MG63 (cell line): ENCODE measurements around the gene TPO. TPM values are rescaled to one million over a fixed set of nuclear protein-coding genes. Genes with fewer than 3 reads are reported as not detected.

Source experiments
- DNase-seq: peaks from one replicate; pipeline ENCODE4 v3.0.0-alpha.2; 2020
- H3K27me3 ChIP-seq: fragments of 250-450 bp; sonication (Bioruptor Pico); 2 replicates; pipeline ENCODE4 v1.5.1; 2020; ENCODE audit warnings: mild to moderate bottlenecking, moderate library complexity
- H3K36me3 ChIP-seq: fragments of 250-450 bp; sonication (Bioruptor Pico); 2 replicates; pipeline ENCODE4 v1.5.1; 2020; ENCODE audit warnings: mild to moderate bottlenecking, moderate library complexity
- H3K4me3 ChIP-seq: fragments of 250-450 bp; sonication (Bioruptor Pico); 2 replicates; pipeline ENCODE4 v1.5.1; 2020; ENCODE audit warnings: mild to moderate bottlenecking, moderate library complexity
- H3K9me3 ChIP-seq: fragments of 250-450 bp; sonication (Bioruptor Pico); 2 replicates; pipeline ENCODE4 v1.5.1; 2020; ENCODE audit warnings: mild to moderate bottlenecking, moderate library complexity
- total RNA-seq: library from RNA; depleted of rRNA; stranded (reverse); fragments of >200 nt; shearing (Covaris generic); gene quantifications from 2 replicates; pipeline ENCODE4 v1.2.3, GENCODE V29; 2014; ENCODE audit warnings: low replicate concordance

The TPO gene
- total RNA-seq, 1 experiment from 2014 or later, result not detected

DNA sequence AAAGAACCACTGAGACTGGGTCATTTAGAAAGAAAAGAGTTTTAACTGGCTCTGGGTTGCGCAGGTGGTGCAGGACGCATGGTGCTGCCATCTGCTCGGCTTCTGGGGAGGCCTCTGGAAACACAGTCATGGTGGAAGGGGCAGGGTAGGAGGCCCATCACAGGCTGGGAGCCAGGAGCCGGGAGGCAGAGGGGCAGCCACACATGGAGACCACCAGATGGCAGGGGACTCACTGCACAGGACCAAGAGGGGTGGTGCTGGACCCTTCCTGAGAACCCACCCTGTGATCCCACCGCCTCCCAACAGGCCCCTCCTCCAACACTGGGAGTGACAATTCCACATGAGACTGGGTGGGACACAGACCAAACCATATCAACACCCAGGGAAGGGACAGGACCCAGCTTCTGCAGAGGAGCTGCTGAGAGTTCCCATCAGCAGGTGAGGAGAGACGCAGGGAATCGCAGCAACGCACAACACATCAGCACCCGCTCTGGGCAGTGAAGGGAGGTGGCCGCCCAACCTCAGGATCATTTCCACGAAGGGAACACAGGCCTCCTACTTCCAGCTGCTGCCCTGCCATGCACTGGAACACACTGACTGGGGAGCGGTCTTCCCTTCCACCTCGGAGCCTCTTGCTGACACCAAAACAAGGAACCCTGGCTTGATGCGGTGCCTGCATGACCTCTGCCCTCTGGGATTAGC, 130.7 kb downstream of the TPO start:
- Histone ChIP-seq H3K36me3 (no peaks in the 10 kb centered on the region), H3K4me3 (no peak overlapping the region), H3K27me3 (no peaks in the 10 kb centered on the region), H3K9me3 (no peaks in the 10 kb centered on the region)
- DNase-seq, result no peak

DNA sequence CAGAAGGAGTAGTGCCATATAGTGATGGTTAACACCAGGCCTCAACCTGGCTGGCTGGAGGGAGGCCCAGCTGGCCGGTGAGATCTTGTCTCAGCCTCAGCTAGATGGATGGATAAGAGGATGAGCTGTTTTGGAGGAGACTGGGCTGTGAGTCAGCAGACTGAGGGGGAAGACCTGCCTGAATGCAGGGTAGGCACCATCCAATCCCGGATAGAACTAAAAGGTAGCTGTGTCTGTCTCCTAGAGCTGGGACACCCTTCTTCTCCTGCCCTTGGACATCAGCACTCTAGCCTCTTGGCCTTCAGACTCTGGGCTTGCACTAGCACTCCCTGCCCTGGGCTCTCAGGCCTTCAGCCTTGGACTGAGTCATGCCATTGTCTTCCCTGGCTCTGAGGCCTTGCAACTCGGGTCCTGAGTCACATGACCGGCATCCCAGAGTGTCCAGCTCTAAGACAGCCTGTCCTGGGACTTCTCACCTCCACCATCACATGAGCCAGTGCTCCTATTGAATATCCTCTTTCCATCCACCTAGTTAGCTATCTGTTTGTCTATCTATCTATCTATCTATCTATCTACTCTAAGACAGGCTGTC, 131.3 kb downstream of the TPO start:
- no peaks in the 10 kb centered on the region for H3K27me3 ChIP-seq
- DNase-seq, result peak; percentile 48
- no peaks in the 10 kb centered on the region for H3K36me3 ChIP-seq
- no peak overlapping the region for H3K4me3 ChIP-seq
- H3K9me3 ChIP-seq, result no peaks in the 10 kb centered on the region

DNA sequence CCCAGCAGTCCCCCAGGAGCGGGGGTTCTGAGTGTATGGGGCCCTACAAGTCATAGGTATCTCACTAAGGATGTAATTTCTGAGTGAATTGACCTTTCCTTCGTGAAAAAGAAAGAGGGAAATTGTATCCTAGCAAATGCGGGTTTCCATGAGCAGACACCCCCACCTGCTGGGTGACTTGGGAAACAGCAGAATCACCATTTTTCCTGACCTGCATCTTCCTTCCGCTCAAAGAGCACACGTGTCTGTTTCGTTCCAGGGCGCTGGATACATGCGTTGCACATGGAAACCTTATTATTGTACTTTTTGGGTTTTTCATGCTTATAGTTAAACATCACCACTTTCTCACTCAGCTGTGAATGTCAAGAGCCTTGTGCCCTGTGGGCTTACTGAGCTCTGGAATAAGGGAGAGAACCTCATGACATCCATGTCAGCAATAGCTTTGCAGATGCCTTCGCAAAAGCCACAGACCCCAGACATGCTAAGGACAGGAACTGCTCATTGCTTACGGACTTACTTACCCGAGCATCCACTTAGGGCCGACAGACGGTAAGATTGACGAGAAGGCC, 132.8 kb downstream of the TPO start:
- H3K27me3 ChIP-seq, result no peaks in the 10 kb centered on the region
- H3K4me3 ChIP-seq, result no peak overlapping the region
- peak; percentile 22 for DNase-seq
- H3K9me3 ChIP-seq, result no peaks in the 10 kb centered on the region
- H3K36me3 ChIP-seq, result no peaks in the 10 kb centered on the region

DNA sequence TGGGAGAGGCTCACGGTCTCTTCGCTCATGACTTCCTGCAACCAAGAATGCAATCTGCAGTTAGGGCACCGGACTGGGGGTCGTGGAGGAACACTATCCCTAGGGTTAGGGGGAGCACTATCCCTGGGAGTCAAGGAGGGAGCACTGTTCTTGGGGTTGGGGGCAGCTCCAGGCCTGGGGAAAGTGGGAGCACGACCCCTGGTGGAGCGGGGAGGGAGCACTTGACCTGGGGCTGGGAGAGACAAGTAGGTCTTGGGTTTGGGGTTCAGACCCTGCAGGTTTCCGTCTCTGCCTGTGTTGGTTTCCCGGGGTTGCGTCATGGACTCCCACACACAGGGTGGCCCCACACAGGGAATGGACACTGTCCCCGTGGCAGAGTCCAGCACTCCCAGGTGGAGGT, 133.6 kb downstream of the TPO start:
- Histone ChIP-seq H3K9me3 (no peaks in the 10 kb centered on the region), H3K4me3 (no peak overlapping the region), H3K27me3 (no peaks in the 10 kb centered on the region), H3K36me3 (no peaks in the 10 kb centered on the region)
- no peak for DNase-seq

DNA sequence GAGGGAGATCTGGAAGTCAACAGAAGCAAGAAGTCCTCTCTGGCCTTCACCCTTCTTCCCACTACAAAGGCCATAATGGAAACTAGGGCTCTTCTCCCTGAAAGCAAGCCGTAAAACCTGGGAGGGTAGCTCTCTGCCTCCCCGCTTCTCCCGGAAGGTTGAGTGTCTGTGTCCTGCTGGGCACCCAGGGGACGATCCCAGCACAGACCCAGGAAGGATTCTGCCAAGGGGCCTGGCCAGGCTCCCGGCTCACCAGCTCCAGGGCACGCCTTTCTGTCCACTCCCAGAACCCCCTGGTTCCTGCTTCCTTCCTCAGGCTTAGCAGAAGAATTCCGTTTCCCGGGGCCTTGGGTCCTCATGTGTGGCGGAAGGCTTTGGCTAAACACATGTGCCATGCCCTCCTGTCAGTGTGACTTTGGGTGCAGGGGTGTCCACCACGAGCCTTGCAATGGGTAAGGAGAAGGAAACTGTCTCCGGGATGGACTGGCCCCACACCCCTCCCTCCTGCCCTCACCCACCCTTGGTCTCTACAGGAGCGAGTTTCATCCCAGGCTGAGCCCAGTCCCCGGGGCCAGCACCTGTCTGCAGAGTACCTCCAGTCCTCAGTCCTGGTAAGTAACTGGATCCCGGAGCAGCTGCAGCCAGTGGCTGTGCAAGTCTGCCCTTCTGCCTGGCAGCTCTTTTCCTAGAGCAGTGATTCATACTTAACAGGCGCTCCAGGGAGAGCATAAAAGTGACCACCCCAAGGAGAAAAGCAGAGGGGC, 135.8 kb downstream of the TPO start:
- H3K36me3 ChIP-seq, result no peaks in the 10 kb centered on the region
- H3K9me3 ChIP-seq, result no peaks in the 10 kb centered on the region
- H3K27me3 ChIP-seq, result no peaks in the 10 kb centered on the region
- no peak overlapping the region for H3K4me3 ChIP-seq
- DNase-seq, result peak; percentile 47

DNA sequence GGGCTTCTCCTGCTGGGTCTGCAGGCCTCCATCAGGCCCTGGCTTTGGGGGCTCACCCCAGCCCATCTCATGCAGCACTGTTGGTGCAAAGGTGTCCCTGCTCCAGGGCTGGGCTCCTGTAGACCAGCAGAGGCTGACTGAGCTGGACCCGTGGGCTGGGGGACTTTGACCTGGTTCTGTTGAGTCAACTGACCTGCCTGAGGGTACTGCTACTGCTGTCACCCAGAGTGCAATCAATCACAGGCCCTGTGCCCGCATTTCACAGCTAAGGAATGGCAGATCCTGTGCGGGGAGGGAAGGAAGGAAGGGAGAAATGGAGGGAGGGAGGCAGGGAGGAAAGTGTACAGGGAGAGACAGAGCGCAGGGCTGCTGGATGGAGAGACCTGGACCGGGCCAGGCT, 136.8 kb downstream of the TPO start:
- Histone ChIP-seq H3K27me3 (no peaks in the 10 kb centered on the region), H3K4me3 (no peak overlapping the region), H3K36me3 (no peaks in the 10 kb centered on the region), H3K9me3 (no peaks in the 10 kb centered on the region)
- DNase-seq, result no peak

DNA sequence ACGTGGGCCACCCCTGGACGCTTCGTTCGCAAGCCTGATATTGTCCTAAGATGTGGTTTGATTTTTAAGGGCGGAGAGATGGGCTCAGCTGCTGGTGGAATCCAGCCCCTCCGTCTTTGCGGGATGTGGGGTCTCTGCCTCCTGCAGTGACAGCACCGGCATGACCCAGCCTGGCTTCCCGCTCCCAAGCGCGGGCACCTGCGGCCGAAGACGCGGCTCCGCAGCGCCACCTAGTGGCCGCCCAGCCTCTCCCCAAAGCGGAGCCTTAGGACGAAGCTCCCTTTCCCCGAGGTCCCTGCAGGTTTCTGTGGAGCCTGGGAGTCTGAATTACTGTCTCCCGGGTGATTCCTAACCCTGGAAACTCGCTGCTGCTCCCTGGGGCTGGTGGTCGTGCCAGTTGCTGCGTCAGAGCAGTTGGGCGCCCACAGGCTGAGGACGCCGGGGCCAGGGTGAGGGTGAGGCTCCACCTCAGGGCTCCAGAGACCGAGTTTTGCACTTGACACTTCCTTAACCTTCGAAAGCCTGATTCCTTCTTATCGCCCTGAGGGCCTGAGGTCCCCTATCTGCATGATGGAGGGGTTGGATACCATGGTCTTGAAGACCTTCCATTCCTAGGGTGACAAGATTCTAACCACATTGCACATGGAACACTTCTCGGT, 137.5 kb downstream of the TPO start:
- Histone ChIP-seq H3K9me3 (no peaks in the 10 kb centered on the region), H3K36me3 (no peaks in the 10 kb centered on the region), H3K4me3 (no peak overlapping the region), H3K27me3 (no peaks in the 10 kb centered on the region)
- peak; percentile 28 for DNase-seq

DNA sequence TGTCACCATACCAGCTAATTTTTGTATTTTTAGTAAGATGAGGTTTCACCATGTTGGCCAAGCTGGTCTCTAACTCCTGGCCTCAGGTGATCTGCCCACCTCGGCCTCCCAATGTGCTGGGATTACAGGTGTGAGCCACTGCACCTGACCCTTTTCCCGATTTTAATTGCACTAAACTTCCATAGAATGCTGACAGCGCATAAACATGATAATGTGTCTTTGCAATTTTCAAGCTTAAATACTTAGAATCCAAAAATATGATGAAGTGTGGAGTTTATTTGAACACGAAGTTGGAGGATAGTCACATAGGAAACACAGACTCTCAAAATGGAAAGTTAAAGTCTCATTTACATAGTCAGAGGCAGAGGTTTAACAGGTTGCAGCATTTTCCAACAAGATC, 138.6 kb downstream of the TPO start:
- H3K4me3 ChIP-seq, result no peak overlapping the region
- no peaks in the 10 kb centered on the region for H3K27me3 ChIP-seq
- H3K36me3 ChIP-seq, result no peaks in the 10 kb centered on the region
- no peaks in the 10 kb centered on the region for H3K9me3 ChIP-seq
- DNase-seq, result no peak

DNA sequence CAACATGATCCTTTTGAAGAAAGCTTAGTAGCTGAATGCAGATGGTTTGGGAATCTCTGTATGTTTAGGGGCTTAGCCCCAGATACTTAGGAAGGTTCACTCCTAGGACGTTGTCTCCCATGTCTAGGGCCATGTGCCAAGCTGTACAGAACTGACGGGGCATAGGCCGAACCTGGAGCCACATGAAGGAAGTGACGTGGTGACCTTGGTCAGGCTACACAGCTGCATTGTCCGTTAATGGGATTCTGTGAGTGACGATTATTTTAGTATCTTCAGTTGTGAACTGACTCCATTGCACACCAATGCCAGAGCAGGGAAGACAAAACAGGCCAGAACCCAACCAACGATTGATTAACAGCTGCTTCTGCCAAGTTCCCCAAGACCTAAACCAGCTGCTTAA, 139.3 kb downstream of the TPO start:
- DNase-seq, result no peak
- H3K4me3 ChIP-seq, result no peak overlapping the region
- no peaks in the 10 kb centered on the region for H3K9me3 ChIP-seq
- H3K27me3 ChIP-seq, result no peaks in the 10 kb centered on the region
- H3K36me3 ChIP-seq, result no peaks in the 10 kb centered on the region

DNA sequence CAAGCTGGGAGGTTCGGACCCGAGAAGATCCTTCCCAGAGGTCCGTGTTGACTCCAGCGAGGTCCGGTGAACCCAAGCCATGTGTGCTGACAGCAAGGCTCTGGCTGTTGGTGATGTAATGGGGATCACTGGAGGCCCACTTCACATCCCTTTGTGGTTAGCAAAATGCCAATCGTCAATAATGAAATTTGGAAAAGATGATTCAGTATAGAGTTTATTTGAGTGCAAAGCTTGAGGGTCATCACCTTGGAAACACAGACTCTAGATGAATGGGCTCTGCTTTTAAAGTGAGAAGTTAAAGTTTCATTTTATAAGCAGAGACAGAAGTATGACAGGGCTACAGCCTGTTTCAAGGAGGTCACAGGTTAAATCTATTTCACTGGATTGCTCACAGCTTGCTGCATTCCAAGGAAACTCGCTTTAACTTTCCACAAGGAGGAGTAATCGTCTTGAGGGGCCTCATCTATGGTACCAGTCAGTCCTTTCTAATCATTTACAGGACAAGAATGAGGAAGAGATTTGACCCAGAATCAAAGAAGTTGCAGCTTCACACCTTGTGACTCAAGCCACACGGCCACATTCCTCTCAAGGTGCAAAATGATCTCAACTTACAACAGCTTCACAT, 140.5 kb downstream of the TPO start:
- H3K4me3 ChIP-seq, result no peak overlapping the region
- peak; percentile 48 for DNase-seq
- no peaks in the 10 kb centered on the region for H3K9me3 ChIP-seq
- no peaks in the 10 kb centered on the region for H3K27me3 ChIP-seq
- no peaks in the 10 kb centered on the region for H3K36me3 ChIP-seq

DNA sequence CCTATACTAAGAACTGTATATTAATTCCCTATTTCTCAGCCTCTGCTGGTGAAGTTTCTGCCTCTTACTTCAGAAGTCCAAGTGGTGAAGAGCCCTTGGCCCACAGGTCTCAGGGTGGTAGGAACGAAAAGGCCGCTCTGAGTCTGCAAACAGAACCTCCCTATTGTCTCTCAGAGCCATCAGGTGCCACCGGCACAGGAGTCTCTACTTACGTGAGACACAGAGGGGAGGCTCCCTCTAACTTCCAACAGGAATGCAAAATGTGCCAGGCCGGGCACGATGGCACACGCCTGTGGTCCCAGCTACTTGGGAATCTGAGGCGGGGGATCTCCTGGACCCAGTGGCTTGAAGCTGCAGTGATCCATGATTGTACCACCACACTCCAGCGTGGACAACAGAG, 143.0 kb downstream of the TPO start:
- Histone ChIP-seq H3K27me3 (no peaks in the 10 kb centered on the region), H3K9me3 (no peaks in the 10 kb centered on the region), H3K4me3 (no peak overlapping the region), H3K36me3 (no peaks in the 10 kb centered on the region)
- DNase-seq, result no peak

DNA sequence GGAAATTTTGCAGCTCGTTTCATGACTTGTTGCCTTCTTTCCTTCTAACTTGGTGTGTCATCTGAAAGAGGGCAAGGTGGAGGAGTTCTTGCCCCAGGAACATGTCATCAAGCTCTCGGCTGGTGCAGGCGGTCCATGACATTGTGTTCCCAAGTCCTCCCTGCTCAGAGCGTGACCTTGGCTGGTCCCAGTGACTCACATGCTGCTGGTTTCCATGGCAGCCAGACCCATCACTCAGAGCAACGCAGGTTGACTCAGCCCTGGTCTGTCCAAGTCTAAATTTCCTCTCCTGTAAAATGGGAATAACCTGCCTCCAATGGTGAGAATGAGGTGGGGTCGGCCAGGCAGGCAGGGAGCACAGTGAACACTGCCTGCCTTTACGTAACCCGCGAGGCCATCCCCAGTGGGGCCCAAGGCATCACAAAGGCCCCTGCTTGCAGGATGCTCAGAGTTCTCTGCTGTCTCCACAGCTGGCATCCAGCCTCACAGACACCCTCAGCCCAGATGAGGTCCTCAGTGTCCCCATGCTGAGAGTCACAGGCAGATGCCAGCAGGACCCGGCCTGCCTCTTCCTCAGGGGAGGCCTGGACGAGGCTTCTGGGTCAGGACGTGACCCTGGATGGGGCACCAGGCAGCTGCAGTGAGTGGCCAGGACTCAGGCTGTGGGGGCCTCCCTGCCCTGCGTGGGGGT, 143.7 kb downstream of the TPO start:
- H3K36me3 ChIP-seq, result no peaks in the 10 kb centered on the region
- peak; percentile 38 for DNase-seq
- no peaks in the 10 kb centered on the region for H3K27me3 ChIP-seq
- no peak overlapping the region for H3K4me3 ChIP-seq
- no peaks in the 10 kb centered on the region for H3K9me3 ChIP-seq

DNA sequence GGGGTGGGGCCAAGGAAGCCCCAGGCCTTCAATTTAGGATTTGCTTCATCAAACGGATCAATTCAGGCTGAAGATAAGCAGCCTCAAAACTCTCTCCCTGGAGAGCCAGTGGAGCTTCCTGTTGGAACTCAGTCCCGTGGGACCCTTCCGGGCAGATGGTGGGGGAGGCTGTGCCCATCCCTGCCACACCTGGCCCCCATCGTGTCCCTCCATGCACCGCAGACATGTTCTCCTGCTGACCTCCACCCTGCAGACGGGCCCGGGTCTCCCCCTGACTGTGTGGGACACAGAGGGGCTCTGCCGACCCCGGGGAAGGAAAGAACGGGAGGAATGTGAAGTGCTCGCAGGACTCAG, 144.2 kb downstream of the TPO start:
- Histone ChIP-seq H3K36me3 (no peaks in the 10 kb centered on the region), H3K27me3 (no peaks in the 10 kb centered on the region), H3K9me3 (no peaks in the 10 kb centered on the region), H3K4me3 (no peak overlapping the region)
- DNase-seq, result no peak

DNA sequence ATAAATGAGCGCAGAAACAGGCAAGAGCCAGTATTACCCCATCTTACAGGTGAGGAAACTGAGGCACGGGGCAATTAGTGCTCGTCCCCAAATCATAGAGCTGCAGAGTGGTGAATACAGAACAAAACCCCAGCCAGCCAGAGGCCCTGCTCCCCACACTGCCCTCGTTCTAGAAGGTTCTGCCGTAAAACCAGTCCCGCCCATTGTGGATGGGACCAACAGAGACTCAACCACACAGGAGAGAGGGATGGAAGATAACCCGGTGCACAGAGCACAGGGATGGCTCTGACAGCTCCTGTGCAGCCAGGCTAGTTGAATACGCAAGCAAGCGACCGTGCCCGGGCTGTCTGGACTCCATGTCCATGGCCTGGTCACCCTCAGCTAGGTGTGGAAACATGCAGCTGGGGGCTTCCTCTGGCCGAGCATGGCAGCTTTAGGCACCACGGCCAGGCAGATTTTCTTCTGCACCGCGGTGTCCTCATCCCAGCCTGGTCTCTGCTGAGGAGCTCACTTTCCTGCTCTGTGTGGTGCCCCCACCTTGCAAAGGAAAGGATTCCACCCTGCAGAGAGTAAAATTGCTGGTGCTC, 146.4 kb downstream of the TPO start:
- H3K27me3 ChIP-seq, result no peaks in the 10 kb centered on the region
- H3K4me3 ChIP-seq, result no peak overlapping the region
- DNase-seq, result no peak
- H3K36me3 ChIP-seq, result no peaks in the 10 kb centered on the region
- no peaks in the 10 kb centered on the region for H3K9me3 ChIP-seq

DNA sequence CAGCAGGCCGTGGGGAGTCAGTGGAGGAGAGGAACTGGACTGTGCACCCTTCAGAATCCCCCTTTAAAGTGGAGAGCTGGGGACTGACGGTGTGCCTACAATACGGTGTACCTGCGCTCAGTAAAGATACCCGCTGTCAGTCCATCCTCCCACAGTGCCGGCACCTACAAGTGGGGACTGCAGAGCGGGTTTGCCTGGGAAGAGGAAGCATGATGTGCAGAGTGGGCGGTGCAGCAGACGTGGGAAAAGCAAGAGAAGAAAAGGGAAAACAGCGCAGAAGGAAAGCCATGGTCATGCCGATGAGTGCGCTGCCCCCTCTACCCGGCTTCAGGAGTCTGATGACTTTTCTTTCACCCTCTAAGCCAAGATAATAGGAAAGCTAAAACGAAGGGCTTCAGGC, 148.0 kb downstream of the TPO start:
- no peak for DNase-seq
- no peak overlapping the region for H3K4me3 ChIP-seq
- no peaks in the 10 kb centered on the region for H3K27me3 ChIP-seq
- no peaks in the 10 kb centered on the region for H3K36me3 ChIP-seq
- H3K9me3 ChIP-seq, result no peaks in the 10 kb centered on the region

DNA sequence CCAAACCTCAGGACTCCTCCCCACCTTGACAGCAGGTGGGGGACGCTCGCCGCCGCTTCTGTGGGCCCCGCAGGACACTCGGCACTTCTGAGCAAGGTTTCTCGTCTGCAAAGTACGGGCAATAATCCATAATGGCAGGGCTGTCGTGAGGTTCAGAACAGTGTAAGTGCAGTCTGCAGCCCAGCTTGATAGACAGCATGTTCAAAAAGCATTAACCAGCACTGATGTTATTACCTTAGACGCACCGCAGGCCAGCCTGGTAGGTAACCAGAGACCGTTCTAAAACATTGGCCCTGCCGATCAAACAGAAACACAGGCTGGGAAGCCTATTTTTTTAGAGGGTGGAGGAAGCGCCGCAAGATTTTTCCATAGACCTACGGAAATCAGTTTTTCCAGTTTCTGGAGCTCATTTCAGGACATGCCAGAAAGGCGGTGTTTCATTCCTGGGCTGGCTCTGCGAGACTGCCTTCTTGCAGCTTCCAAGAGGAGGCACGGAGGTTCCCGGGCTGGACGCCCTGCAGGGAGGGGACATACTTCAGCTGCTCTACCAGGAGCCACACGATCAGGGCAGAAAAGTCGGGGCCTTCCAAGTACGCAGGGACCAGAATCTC, 148.7 kb downstream of the TPO start:
- H3K27me3 ChIP-seq, result no peaks in the 10 kb centered on the region
- no peak for DNase-seq
- H3K9me3 ChIP-seq, result no peaks in the 10 kb centered on the region
- H3K36me3 ChIP-seq, result no peaks in the 10 kb centered on the region
- no peak overlapping the region for H3K4me3 ChIP-seq
